ENCODE measurements around the gene ADAMTSL5. TPM values are rescaled to one million over a fixed set of nuclear protein-coding genes. Genes with fewer than 3 reads are reported as not detected.
"Not testable (repeated sequence)": the region's sequence is repeated elsewhere in the genome, so short reads cannot be mapped to it uniquely, and the experiment has no call there.

ADAMTSL5 gene
- total RNA-seq, 1 experiment from 2014 or later: 0.57 TPM

DNA sequence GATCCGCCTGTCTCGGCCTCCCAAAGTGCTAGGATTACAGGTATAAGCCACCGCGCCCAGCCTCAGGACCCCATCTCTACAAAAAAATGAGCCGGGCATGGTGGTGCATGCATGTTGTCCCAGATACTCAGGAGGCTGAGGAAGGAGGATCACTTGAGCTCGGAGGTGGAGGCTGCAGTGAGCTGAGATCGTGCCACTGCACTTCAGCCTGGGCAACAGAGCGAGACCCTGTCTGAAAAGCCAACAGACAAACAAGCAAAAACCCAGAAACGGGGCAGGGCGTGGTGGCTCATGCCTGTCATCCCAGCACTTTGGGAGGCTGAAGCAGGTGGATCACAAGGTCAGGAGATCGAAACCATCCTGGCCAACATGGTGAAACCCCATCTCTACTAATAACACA, 18.0 kb upstream of the ADAMTSL5 start:
- not testable (repeated sequence) for DNase-seq (ENCODE audit: low read depth)

DNA sequence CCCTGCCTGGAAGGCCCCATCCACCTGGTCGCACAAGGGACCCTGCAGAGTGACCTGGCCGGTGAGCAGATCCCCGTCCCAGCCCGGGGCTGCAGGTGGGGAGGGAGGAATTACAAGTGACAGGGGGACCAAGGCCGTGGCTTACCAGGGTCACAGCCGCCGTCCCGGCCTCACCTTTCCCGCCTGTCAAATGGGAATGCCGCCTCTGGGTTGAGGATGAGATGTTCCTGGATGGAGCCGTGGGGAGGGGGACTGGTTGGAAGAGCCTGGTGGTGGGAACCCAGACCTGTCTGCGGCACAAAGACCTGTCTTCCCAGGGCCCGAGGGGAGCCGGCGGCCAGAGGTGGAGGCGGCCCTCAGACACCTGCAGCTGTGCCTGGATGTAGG, 16.6 kb upstream of the ADAMTSL5 start:
- no peak for DNase-seq (ENCODE audit: low read depth)

DNA sequence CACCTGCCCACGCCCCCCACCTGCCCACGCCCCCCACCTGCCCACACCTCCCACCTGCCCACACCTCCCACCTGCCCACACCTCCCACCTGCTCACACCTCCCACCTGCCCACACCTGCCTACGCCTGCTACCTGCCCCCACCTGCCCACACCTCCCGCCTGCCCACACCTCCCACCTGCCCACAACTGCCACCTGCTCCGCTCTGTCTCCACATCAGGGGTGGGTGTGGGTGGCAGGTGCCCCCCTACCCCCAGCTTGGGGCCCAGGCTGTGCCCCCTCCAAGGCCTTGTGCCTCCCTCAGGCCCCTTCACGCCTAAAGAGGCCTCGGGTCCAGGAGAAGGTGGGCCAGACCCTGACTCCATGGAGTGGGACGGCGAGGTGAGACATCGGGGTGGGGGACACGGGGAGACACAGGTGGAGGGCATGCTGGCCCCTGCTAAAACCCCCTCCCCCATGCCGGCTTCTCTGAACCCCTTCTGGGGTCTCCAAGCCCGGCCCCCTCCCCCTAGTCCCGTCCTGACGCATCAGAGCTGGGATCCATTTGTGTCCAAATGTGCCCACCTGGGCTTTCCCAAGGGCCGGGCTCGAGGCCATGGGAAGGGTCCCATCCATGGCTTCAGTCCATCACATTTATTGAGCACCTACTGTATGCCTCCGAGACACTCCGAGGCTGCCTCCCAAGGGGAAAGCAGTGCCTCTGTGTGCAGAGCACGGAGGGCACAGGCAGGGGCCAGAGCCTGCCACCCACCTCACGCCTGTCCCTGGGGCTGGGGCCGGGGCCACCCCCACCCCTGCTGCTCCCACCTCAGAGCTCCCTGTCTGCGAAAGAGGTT, 16.0 kb upstream of the ADAMTSL5 start:
- no peak for DNase-seq (ENCODE audit: low read depth)

DNA sequence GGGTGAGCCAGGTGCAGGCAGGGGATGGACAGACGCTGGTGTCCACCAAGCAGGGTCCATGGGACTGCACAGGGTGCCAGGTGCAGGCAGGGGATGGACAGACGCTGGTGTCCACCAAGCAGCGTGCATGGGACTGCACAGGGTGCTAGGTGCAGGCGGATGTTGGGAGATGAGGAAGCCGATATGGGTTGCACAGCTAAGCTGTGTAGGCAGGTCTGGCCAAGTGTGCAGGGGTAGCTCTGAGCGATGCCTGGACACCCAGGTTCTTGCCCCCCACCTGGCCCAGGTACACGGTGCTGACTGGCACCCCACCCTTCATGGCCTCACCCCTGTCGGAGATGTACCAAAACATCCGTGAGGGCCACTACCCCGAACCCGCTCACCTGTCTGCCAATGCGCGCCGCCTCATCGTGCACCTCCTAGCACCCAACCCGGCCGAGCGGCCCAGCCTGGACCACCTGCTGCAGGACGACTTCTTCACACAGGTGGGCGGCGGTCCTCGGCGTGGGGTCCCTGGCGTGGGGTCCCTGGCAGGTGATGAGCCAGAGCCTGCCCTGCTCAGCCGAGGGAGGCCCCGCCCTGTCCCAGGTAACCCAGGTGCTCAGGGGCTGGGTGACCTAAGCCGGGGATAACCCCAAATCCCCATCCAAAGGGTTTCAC, 15.0 kb upstream of the ADAMTSL5 start:
- no peak for DNase-seq (ENCODE audit: low read depth)

DNA sequence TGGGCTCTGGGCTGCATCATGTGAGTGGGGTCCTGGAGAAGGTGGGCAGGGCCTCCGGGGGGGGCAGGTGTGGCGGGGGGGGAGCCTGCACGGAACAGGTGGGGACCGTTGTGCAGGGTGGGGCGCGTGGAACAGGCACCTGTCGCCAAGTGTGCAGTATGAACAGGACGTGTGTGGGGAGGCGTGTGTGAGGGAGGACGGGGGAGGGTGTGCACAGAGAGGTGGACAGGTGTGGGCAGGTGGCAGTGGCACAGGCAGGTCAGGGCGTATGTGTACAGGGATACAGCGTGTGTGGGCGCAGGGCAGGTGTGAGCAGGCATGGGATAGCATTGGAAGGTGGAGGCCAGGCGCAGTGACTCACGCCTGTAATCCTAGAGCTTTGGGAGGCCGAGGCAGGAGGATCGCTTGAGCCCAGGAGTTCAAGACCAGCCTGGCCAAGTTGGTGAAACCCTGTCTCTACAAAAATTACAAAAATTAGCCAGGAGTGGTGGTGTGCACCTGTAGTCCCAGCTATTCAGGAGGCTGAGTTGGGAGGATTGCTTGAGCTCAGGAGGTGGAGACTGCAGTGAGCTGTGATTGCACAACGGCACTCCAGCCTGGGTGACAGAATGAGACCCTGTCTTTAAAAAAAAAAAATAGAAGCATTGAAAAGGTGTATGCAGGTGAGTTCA, 14.3 kb upstream of the ADAMTSL5 start:
- DNase-seq (ENCODE audit: low read depth): no peak

DNA sequence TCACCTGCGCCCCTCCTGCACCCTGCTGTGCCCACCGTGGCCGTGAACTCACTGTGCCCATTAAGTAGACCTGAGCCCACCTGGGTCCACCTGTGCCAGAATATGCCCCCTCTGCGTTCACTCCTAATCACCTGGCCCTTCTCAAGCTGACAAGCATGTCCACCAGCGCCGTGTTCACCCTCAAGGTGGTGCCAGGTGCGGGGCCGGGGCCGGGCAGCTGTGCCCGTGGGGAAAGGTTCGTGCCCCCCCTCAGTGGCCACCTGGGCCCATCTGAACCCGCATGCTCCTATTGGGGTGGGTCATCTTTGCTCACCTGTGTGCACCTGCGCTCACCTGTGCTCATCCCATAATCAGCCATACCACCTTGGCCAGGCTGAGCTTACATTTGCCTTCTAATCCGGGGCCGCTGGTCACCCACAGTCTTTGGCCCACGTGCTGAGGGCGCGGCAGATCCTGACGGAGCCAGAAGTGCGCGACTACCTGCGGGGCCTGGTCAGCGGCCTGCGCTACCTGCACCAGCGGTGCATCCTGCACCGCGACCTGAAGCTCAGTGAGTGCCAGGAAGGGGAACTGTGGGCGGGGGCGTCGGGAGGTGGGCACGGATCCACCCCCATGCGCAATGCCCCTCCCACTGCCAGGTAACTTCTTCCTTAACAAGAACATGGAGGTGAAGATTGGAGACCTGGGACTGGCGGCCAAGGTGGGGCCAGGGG, 13.4 kb upstream of the ADAMTSL5 start:
- no peak for DNase-seq (ENCODE audit: low read depth)

DNA sequence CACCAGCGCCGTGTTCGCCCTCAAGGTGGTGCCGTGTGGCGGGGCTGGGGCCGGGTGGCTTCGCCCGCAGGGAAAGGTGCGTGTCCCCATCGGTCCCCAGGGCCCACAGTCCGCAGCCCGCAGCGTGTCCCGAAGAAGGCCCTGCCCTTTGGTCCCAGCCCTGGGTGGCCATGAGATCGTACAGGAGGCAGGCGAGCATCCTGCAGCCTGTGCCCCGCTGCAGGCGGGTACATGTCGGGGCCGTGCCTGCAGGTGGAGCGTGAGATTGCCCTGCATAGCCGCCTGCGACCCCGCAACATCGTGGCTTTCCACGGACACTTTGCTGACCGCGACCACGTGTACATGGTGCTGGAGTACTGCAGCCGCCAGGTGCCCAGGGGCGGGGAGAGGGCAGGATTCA, 12.5 kb upstream of the ADAMTSL5 start:
- DNase-seq (ENCODE audit: low read depth): no peak

DNA sequence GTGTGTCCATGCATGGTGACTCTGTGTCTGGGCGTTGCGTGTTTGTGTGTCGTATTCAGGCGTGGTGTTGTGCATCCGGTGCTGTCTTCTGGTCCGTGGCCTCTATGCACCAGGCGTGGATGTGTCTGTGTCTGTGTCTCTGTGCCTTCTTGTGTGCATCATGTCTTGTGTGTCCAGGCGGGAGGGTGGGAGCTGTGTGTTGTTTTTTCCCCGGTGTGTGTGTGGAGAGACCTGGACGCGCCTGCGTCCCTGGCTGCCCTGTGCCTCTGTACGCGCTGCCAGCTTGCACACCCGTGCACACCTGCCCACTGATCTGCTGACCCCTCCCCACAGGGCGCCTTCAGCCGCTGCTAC, 12.1 kb upstream of the ADAMTSL5 start:
- no peak for DNase-seq (ENCODE audit: low read depth)

DNA sequence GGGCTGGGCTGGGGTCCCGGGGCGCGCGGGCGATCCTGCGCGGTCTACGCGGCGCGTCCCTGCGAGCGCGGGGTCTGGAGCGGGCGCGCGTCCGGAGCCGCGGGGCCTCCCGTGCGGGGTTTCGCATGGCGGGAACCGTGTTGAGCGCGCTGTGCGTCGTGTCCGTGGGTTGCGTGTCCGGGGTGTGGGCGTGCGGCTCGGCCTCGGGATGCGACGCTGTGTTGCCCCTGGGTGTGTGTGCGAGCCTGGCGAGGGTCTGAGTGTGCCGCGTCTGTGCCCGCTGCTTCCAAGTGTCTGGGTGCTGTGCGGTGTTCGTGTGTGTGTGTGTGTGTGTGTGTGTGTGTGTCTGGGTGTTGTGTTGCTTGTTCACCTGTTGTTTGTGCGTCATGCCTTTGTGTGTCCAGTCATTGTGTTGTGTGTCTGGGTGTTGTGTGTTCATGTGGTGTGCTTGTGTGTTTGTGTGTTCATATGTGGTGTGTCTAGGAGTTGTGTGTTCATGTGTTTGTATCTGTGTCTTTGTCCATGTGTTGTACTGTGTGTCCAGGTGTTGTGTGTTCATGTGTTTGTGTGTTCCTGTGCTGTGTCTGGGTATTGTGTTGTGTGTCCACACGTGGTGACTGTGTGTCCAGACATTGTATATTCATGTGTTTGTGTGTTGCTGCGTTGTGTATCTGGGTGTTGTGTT, 11.6 kb upstream of the ADAMTSL5 start:
- DNase-seq (ENCODE audit: low read depth): no peak

DNA sequence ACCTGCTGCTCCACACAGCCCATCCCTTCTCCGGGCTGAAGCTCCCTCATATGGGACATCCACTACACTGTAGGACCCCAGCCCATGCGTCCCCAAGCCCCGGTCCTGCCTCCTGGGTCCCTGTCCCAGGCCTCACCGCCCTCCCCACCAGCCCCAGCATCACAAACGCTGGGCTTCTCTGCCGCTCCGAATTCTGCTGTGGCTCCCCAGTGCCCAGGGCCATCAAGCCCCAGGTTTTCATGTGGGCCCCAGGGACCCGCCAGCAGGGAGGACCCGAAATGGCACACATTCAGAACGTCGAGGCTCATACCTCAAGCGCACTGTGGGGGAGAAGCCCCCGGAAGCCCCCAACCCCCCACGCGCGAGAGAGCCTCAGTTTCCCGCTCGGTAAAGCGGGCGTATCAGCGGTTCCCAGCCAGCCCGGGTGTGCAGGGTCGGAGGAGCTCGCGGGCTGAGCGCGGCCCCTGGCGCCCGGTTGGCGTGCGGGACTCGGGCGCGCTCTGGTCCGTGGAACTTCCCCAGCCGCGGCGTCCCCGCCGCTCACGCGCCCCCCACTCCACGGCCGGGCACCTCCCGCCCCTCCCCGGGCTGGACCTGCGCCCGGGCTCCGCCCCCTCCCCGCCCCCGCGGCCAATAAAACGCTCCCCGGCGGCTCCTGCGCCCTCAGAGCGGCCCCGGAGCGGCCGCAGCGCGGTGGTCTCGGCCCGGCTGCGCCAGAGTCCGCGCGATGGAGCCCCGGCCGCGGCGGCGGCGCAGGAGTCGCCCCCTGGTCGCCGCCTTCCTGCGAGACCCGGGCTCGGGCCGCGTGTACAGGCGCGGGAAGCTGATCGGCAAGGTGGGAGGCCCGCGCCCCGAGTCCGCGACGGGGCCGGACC, 10.8 kb upstream of the ADAMTSL5 start, which contains the start of gene PLK5:
TSS of gene PLK5 (plus strand) at position 666 of the 875 bp plus-strand sequence. CDS start 2,920 bp downstream, outside the sequence.
- no peak for DNase-seq (ENCODE audit: low read depth)

DNA sequence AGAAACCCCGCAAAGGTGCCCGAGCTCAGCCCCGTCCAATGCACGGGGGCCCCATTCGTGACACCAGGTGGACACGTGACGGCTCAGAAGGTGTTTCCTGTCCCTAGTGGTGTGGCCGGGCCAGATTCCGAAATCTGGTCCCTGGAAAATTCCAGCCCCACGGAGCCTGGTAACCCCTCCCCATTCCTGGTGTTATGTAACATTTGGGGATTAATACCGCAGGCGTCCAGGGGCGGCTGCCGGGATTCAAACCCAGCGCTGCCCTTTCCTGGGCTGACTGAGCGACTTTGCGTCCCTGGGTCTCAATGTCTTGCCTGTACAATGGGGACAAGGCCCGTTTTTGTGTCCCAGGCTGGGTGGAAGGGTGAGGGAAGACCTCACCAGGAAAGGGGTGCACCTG, 10.0 kb upstream of the ADAMTSL5 start:
- no peak for DNase-seq (ENCODE audit: low read depth)

DNA sequence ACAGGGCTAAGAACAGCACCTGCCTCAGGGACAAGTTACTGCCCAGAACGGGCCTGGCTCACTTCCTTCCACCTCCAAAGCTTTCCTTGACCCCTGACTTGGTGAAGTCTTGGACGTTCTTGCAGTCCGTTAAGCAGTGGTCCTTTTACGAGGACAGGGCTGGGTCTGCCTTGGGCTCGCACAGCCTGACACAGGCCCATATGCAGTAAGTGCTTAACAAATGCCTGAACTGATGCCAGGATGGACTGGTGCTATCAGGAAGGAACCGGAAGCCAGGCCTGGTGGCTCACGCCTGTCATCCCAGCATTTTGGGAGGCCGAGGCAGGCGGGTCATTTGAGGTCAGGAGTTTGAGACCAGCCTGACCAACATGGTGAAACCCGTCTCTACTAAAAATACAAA, 9.2 kb upstream of the ADAMTSL5 start:
- DNase-seq (ENCODE audit: low read depth): no peak

DNA sequence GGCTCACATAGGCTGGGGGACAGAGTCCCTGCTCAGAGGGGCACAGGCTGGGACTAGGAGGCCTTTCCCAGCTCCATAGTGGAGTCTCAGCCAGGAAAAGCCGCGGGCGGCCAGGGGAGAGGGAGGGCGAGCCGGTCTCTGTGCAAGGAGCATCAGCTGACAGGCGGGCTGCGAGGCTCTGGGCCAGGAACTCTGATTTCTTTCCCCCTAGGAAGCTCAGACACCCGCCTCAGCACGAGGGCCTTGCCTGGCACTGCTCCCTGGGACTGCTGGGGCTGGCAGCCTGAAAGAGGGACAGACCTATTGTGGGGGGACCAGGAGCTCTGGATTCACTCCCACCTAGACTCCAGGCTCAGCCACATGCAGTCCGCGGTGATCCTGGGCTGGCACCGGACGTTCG, 8.8 kb upstream of the ADAMTSL5 start:
- no peak for DNase-seq (ENCODE audit: low read depth)

DNA sequence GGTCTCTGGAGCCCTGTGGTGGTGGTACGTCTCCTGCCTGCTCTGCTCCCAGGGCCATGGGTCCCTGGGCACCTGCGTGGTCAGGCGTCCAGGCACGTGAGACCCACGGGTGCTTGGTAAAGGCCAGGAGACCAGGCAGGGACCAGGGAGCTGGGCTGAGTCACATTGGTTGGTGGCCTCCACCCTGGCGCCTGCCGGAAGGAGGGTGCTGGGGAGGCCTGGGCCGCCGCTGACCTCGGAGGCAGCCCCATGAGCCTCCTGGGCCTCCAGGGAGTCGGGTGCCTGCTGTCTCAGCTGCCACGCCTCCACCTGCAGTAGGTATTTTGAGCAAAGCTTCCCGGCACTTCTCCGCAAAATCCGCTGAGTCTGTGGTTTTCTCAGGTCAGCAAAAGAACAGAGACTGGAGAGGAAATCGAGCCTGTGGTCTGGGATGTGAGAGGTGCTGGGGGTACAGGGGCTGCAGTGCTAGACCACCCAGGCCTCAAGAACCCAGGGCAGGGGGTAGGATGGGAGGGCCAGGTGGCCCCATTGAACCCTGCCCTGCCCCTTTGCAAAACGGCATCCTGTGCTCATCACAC, 7.5 kb upstream of the ADAMTSL5 start:
- DNase-seq (ENCODE audit: low read depth): no peak

DNA sequence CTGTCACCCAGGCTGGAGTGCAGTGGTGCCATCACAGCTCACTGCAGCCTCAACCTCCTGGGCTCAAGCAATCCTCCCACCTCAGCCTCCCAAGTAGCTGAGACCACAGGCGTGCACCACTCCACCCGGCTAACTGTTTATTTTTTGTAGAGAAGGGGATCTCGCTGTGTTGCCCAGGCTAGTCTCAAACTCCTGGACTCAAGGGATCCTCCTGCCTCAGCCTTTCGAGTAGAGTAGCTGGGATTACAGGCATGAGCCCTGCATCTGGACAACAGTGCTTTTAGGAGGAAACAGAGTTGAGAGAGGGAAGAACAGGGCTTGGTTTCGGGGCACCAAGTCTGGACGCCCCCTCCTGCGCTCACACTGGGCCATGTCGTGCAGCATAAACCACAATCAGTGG, 7.0 kb upstream of the ADAMTSL5 start:
- DNase-seq (ENCODE audit: low read depth): not testable (repeated sequence)

DNA sequence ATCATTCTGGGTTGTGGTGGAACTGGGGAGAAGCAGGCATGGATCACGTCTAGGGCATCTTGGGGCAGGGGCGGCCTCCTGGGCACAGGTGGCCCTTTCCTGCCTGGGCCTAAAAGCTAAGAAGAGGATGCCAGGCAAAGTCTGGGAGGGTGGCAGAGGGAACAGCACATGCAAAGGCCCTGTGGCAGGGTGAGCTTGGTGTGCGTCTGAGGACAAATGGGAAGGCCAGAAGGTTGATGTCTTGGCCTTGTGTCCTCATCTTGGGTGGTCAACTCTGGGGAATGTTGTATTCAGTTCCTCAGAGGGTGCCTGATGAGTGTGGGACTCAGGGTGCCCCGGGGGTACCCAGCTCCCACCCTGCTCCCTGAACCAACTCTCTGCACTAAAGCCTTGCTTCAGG, 5.7 kb upstream of the ADAMTSL5 start:
- no peak for DNase-seq (ENCODE audit: low read depth)

DNA sequence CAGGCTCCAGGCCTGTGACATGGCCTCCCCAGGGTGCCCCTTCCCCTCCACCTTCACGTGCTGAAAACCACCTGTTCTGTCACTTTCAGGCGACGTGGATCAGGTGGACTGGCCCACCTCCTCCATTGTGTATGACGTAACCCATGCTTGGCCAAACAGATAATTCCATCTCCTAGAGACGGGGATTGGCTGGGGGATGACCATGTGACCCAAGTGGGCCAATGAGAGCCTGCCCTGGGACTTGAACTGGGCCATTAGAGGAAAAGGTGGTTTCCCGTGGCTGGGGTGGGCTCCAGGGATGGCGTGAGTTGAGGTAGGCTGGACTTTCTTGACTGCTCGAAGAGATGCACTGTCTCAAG, 3.6 kb upstream of the ADAMTSL5 start:
- DNase-seq (ENCODE audit: low read depth): peak; percentile 37

DNA sequence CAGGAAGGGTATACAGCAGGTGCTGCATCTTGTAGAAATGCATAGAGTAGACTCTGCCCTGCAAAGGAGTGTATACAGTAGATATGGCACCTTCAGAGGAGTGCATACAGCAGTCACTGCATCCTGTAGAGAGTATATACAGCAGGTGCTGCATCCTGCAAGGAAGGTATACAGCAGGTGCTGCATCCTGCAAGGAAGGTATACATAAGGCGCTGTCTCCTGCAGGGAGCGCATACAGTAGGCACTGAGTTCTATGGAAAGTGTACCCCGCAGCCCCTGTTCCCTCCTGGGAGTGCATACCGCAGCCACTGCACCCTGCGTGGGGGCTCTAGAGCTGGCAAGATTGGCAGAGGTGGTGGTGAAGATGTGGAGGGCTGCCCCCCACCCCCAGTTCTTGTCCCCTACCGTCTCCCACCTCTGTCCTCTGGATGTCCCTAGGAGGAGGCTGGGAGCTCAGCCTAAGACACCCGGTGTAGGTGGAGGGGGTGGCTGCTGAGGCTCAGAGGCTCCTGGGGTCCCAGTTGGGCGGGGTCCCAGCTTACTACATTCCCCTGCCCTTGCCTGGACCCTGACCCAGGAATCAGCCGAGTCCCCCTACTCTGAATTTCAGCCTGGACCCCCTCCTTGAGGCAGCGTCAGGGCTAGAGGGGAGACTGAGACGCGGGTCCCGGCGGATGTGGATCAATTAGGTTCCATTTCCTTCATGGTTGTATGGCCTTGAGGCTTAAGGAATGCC, 2.3 kb upstream of the ADAMTSL5 start:
- no peak for DNase-seq (ENCODE audit: low read depth)

DNA sequence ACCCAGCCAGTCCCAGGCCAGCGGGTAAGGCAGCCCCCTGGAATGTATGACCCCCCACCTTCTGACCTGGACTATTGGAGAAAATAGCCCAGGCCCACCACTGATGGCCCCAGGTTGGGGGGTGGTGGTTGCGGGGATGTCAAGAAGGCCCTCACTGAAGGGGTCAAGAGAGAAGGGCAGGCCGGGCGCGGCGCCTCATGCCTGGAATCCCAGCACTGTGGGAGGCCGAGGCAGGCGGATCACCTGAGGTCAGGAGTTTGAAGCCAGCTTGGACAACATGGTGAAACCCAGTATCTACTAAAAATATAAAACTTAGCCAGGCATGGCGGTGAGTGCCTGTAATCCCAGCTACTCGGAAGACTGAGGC, 1.5 kb upstream of the ADAMTSL5 start:
- no peak for DNase-seq (ENCODE audit: low read depth)

Measured in Daoy (cell line).